Hypothalamus (tissue), 51 donors: ENCODE measurements around the gene LCN15.
"Not testable (repeated sequence)": the region's sequence is repeated elsewhere in the genome, so short reads cannot be mapped to it uniquely, and the experiment has no call there.

Experiments
- DNase-seq, 51 donors: peaks; one replicate each; lab custom pipeline; 2025; lab: John Stamatoyannopoulos, UW

LCN15 gene, protein sequence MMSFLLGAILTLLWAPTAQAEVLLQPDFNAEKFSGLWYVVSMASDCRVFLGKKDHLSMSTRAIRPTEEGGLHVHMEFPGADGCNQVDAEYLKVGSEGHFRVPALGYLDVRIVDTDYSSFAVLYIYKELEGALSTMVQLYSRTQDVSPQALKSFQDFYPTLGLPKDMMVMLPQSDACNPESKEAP

DNA sequence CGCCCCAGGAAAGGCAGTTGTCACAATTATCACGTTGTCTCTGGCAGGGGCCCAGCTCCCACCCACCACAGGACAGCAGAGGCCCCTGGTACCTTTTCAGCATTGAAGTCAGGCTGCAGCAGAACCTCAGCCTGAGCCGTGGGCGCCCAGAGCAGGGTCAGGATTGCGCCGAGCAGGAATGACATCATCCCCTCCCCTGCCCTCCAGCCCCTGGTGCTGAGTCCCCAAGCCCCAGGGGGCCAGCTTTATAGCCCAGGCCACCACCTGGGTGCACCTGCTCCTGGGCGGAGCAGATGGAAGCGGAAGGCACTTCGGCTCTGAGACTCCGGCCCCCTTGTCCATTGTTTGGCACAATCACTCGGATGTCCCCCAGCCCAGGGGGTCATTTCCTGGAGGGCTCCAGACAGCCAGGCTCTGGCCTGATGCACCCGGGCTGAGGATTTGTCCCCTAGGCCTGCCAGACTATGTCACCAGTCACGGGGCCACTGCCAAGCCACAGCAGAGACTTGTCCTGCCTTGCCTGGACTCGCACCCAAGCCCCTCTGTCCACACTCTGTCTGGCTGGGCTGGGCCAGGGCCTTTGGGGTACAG, at the start of gene LCN15:
Gene LCN15, minus strand, starts transcription at position 218 of the 591 bp plus-strand sequence. Its CDS starts 30 bp downstream, at position 188.
- DNase-seq = no peak

- DNase-seq = peak in 1 of 51 donors; percentile 34
These were observed 44.5 kb upstream of the LCN15 start for GRCh38 chr9:136808806-136809158.

GRCh38 chr9:136808075-136808805, 43.9 kb upstream of the LCN15 start:
- peak in 21 of 51 donors; percentile 31 to 70 (median 56) for DNase-seq

- DNase-seq = peak in 47 of 51 donors; percentile 17 to 81 (median 59)
These were observed 43.2 kb upstream of the LCN15 start, which contains the start of gene RABL6 for GRCh38 chr9:136807281-136808074. Gene RABL6 (plus strand): TSS chr9:136807948. CDS start chr9:136808197, 249 bp downstream.

DNA sequence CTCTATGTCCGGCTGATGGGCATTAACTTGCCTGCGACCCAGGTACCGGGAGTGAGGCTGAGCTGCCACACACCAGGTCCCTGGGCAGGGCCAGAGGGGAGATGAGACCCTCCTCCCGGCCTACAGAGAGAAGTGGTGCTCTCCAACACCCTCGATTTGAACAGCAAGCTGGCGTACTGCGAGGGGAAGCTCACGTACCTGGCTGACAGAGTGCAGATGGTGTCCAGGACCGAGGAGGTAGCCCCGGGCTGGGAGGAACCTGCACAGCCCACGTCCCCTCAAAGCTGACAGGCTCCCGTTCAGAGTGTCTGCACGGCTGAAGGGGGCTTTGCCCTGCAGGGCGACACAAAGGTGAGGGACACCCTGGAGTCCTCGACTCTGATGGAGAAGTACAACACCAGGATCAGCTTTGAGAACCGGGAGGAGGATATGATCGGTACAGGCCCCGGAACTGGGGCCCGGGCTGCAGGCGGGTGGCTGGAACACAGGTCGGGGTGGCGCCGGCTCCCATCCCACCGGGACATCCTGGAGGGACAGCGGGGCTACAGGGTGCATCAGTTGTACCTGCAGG, 42.4 kb upstream of the LCN15 start:
- no peak for DNase-seq

DNA sequence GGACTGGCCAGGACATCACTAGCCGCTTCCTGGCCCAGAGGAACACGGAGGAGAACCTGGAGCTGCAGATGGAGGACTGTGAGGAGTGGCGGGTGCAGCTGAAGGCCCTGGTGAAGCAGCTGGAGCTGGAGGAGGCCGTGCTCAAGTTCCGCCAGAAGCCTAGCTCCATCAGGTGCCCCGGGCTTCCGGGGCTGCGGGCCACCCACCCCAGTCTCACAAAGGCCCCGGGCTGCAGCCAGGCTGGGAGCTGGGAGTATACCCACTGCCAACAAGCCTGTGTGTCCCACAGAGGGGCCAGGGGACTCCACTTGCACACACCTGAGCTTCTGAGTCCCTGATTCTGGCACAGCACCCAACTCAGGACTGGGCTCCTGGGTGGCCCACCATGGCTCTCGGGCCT, 41.7 kb upstream of the LCN15 start:
- no peak for DNase-seq

- no peak for DNase-seq
These were observed 41.0 kb upstream of the LCN15 start for GRCh38 chr9:136805207-136805740.

DNA sequence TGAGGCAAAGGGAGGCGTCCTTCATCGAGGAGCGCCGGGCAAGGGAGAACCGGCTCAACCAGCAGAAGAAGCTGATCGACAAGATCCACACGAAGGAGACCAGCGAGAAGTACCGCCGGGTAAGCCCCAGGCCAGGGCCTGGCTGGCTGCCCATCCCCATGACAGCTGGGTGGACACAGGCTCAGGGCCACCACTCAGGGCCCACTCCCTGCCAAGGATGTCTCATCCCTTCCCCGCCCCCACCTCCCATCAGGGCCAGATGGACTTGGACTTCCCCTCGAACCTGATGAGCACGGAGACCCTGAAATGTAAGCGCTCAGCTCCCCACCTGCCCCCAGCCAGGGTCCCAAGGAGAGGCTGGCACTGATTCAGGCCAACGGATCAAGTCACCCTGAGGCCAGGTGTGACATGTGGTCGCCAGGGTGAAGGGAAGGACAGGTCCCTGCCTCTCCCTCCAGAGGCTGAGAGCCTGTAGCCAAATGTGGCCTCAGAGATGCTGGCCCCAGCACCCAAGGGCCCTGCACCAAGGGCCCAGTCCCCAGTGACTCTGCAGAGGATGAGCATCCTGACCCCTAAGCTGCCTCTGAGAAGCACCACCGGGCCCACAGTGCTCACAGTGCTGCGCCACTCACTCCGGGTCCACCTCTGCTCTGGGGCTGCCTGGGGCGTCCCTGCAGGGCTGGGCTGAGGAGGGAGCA, 40.3 kb upstream of the LCN15 start:
- no peak for DNase-seq

- no peak for DNase-seq
These were observed 39.5 kb upstream of the LCN15 start for GRCh38 chr9:136803551-136804508.

DNA sequence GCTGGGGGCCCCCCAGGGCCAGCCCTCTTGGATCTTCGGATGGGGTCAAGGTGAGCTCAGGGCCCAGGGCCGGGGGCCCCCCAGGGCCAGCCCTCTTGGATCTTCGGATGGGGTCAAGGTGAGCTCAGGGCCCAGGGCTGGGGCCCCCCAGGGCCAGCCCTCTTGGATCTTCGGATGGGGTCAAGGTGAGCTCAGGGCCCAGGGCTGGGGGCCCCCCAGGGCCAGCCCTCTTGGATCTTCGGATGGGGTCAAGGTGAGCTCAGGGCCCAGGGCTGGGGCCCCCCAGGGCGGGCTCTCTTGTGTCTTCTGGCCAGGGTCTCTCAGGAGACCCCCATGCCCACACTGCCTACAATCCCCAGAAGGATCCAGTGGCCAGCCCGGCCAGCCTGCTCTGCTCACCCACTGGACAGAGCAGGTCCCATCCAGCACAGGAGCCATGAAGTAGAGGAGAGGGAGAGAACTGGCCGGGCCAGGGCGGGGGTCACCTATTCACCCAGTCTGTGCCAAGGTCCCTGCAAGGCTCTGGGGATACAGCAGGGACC, 38.8 kb upstream of the LCN15 start:
- not testable (repeated sequence) for DNase-seq

DNA sequence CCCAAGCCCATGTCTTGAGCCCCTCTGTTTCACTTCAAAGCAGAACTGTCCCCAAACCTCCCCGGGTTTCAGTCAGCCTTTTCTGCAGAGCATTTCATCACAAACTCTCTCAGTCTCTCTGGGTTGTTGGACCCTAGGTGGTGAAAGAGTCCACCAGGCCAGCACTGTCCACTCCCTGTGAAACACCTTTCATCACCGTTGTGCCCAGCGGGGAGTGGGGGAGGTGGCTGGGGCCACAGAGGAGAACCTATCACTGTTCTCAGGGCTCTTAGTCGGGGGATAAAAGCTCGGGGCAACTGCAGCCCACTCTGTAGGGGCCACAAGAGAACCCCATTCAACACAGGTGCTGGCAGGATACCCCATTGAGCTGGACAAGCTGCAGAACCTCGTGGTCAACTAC, 38.0 kb upstream of the LCN15 start:
- no peak for DNase-seq

DNA sequence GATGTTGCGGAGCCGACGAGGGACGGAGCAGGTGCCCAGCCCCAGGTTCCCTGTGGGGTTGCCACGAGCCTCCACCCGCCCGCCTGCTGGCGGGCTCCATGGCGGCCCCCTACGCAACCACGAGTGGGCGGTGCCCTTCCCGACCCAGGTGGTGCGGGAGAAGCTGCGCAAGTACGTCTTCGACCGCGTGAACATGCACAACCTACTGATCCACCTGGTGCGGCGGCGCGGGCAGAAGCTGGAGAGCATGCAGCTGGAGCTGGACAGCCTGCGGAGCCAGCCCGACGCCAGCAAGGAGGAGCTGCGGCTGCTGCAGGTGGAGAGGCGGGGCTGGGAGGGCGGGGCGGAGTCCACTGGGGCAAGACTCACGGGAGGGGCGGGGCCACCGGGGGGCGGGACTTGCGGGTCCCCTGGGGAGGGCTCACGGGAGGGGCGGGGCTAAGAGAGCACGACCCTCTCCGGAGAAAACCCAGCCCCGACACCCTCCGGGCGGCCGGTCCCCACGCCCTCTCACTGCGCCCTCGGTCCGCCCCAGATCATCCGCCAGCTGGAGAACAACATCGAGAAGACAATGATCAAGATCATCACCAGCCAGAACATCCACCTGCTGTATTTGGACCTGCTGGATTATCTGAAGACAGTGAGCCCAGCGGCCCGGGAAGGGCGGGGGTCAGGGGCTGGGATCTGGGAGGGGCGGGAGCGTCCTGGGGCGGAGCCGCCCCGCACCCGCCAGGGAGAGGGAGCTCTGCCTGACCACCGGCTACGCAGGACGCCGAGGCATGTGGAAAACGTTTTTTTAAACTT, 35.7 kb upstream of the LCN15 start:
- peak in 35 of 51 donors; percentile 13 to 78 (median 59) for DNase-seq

GRCh38 chr9:136799079-136799853, 34.9 kb upstream of the LCN15 start:
- DNase-seq = no peak

DNA sequence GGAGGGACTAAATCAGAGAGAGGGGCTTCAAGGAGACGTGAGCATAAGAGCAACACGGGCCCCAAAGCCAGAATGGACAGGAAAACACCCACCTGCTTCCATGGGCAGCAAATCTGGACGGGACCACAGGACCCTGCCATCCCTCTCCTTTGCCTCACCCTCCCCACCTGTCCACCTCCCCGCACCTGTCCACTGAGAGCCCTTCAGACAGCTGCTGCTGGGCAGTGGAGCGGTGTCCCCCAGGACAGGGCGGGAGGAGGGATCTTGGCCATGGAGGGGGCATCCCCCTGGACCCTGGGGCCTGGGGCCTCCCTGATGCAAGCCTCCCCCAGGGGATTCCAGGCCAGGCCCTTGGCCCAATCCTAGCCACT, 34.4 kb upstream of the LCN15 start:
- no peak for DNase-seq

- DNase-seq = not testable (repeated sequence)
These were observed 32.5 kb upstream of the LCN15 start for GRCh38 chr9:136796775-136797347.

DNA sequence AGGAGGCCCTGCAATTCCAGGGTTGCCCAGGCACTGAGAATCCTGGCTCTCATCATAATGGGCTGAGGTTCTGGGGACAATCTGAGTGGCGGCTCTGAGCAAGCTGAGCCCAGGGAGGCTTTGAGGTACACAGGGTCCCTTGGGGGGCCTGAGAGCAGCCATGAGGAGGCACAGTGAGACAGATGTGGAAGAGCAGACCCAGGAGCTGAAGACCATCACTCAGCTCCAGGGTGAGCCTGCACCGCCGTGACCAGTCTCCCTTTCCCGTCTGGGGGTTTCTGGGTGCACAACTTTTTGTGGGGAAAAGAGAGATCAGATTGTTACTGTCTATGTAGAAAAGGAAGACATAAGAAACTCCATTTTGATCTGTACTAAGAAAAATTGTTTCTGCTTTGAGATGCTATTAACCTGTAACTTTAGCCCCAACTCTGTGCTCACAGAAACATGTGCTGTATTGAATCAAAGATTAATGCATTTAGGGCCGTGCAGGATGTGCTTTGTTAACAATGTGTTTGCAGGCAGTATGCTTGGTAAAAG, 32.0 kb upstream of the LCN15 start, which contains the start of gene CCDC183:
Gene CCDC183, plus strand, starts transcription at position 101 of the 537 bp plus-strand sequence. Its CDS starts 60 bp downstream, at position 161.
- DNase-seq = no peak
